GM23248 (cell line): ENCODE results near the gene NENF.

Source experiments
- EZH2 ChIP-seq: fragments of 200-600 bp; sonication (generic); IDR thresholded peaks from 2 replicates; pipeline ENCODE4 v1.6.1; 2018; ENCODE audit warnings: antibody characterized with exemption, mild to moderate bottlenecking; ENCODE audit not compliant: insufficient read depth, poor library complexity, severe bottlenecking
- EZH2phosphoT487 ChIP-seq: fragments of 200-600 bp; sonication (generic); IDR thresholded peaks from 2 replicates; pipeline ENCODE4 v1.6.1; 2018; ENCODE audit warnings: antibody characterized with exemption, moderate library complexity, mild to moderate bottlenecking, low read depth; ENCODE audit not compliant: insufficient read depth

DNA sequence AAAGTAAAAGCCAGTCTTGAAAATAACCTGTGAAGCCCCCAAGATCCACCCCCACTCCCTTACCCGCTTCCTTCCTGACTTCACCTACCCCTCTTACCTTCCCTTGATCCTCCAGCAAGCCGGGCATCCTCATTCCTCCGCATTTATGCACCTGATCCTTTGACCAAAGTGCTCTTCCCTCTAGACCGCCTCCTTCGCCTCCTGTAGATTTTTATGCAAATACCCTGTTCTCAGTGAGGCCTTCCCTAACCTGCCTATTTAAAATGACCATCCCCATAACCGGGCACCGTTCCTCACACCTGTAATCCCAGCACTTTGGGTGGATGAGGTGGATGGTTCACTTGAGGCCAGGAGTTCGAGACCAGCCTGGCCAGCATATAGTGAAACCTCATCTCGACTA lies 1.1 kb upstream of the NENF start:
- TF ChIP-seq EZH2, result no peak
- TF ChIP-seq EZH2phosphoT487, result no peak
